DMS153 (cell line): ENCODE results near the gene CLHC1.

Experiments
- DNase-seq: peaks from one replicate; lab custom pipeline; 2025; lab: John Stamatoyannopoulos, UW

CLHC1 gene

DNA sequence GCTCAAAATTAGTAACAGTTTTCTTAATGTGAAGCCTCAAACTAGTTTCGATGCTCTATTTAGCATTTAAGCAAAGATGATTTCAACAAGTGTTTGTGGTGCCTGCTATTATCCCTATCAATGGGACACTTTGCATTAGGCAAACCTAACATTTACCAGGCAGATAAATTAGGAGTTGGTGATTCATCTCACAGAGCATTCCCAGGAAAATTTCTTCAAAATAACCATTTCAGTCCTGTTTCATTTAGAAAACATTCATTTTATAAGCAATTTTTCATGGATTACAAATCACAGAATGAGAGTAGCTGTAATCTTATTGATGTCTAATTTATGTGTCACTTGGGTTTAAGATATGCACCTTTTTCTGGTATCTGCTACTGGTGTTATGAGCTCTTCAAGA is 62.7 kb downstream of the CLHC1 start:
- DNase-seq, result no peak

DNA sequence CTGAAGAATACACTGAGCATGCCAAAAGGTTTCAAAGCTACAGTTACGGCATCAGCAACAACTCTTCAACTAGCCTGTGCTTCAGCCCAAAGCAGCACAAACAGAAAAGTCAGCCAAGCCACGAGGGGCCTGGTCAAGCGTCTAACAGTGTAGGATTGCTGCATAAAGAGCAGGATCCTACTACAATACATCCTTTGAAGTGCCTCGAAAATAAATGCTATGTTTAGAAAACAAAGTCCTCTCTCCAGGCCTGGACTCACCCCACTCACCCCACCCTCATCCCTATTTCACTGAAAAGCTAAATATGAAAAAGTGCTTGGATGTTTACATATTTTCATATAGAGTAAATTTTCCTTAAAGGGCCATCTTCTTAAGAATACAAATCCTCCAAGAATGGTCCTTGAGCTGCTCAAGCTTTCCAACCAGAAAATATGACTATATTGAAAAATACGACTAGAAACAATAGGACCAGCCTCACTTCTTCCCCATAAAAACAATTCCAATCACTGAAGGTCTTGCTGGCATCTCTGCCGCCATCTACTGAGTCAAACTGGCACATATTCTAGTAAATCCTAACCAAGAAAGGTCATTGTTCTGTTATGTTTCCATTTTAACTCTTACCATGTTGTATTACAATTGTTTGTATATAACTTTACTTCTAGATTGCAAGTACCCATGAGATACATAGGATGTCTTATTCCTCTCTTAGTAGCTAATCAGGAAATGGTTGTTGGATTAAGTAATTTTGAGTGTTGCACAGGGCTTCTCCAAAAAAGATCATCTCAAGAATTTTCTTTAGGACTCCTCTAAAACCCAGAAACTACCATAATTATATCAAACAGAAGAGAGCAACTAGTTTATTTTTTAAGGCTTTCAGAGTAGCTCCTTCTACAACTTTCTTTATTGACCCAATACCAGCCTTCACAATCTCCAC is 63.6 kb downstream of the CLHC1 start:
- DNase-seq, result peak; percentile 44

DNA sequence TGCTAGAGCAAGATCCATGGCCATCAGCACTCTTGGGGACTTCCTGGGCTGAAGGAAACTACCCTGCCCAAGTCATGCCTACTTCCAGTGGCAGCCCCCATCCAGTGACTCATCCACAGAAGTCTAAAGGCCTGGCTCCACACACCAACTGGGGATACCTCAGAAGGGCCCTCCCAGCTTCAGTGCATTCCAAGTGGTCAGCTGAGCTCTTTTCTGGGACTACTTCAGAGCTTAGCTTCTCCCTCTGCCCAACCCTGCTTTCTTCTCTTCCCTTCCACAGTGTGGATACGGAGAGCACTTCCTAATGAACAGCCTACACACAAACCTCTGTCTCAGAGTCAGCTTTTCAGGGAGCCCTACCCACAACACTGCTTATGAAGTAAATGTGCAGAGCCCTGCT is 66.5 kb downstream of the CLHC1 start:
- DNase-seq, result no peak

DNA sequence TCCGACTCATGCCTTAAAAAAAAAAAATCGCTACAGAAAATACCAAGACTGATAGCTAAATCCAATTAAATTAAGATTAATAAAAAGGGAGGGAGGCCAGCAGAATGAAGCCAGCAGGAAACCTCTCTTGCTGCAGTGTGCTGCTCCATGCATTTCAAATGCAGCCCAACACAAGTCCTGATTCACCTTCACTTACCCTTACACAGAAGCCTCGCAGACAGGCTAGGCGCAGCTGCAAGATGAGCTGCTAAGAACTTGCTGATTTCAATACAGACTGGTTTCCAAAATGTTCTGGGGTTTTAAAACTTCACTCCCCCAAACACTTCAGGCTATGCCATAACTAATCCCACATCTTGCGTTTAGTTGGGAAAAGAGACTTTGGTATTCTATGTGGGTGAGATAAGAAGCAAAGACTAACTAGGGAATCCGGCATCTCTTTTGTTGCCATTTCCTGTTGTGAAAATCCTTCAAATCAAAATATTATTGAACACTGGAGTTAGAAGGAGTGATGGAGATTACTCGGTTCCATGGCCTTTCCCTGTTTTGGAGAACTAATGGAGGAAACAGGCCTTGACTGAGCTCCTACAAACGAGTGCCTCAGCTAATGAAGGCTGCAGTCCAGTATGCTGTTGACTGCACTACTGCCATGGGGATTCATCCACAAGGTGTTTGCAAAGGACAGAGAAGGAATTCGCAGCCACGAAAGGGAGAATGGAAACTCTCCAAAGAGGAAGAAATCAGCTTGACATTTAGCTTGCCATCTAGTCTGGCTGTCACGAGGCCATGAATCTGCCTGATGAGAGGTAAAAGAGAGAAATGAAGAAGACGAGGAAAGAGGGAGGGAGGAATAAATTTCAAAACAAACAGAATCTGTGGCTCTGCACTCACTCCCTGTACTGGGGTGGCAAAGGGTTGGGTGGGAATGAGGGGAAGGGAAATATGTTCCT is 67.3 kb downstream of the CLHC1 start:
- DNase-seq, result no peak

DNA sequence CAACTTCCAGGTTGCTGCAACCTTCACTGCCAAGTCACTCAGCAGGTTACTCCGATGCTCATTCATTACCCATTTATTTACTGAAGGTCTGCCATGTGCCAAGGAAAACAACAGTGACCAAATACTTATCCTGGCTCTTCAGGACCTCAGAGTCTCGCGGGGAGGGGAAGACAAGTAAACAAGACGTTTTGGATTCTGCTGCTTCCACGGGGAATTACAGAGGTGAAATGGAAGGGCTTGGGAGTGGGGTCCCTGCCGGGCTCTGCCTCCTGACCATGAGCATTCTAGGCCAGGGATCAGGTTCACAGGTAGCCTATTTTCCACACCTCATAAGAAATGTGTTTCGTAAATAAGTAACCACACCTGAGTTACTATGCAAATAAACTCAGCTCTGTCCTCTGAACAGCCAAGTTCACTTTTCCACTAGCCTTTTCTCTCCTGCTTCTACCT is 68.1 kb downstream of the CLHC1 start:
- DNase-seq, result peak; percentile 29

DNA sequence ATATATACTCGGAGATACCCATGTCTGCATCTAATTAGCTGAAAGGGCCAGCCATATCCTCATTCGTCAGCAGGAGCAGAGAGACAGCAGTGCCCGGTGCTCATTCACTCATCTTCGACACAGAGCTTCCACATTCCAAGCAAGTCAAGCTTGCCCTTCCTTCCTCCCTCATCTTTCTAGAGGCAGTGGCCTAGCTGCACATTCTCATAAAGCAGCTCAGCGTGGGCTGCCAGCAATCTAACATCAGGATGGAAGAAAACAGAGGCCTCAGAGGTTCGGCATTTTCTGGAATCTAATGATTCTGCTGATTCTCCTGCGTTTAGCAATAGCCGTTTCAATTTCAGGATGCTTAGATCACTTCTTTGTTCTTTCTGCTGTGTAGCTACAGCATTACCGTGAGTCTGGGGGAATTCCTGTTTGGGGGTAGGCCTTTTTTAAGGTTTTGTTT is 68.8 kb downstream of the CLHC1 start:
- no peak for DNase-seq

DNA sequence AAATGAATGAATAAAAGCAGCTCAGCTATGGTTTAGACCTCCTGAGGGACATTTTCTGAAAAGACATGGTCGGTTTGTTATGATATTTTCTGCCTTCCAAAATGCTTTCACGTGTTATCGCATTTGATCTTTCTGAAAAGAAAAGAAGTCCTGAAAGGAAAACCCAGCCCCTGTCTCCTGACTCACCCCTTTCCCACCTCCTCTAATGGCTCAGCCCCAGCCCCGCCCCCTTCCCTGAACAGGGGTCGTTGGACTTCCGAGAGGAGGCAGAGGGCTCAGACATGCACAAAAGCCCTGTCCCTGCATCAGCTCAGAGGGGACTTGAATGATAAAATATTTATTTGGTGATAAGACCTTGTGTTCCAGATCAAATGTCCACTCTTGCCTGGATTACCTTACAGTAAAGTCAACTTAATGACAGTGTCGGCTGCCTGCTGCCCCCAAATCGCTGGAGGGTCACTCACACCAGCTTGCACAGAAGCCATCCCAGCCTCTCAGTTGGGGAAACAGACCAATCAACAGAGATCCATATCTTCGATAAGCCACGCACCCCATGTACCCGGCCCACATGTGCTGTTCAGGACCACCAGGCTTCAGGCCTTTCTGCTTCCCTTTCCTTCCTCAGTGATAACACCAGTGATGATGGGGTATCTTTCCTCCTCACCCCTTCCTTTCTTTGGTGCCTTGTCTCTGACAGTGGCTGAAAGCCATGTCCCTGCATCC is 69.6 kb downstream of the CLHC1 start:
- no peak for DNase-seq

DNA sequence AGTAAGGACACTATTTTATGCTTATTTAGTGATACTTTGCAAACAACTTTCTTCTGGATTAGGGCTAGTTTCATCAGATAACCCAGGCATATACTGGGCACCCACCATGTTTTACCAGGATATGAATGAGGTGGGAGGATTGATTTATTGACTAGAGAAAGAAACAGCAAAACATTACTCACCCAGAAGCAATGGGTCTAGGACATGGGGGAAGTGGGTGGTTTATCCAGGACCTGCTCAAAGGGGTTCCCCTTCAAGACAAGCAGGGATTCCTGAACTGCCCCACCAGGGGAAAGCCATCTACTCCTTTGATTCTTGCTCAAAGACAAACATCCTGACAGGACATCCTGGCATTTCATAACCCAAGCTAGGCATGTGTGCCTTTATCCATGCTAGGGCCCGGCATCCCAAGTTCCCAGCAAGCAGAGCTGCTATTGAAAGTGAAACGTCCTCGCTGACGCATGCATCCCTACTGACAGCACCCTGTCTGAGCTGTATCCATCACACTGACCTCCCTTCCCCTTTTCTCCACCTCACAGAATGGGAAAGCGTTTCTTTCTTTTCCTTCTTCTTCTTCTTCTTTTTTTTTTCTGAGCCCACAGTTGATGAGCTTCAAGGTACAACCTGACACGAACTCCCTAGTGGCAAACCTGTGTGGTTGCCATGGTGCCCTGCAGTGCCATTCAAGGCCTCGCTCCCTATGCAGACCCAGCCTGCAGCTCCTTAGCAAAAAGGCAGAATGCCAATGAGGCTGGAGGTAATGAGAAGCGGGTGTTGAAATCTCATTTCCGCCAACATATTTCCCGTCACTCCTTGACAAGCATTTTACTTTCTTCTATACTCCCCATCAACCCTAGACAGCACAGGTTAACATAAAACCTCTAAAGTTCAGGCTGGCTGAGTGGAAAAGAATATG is 70.5 kb downstream of the CLHC1 start:
- no peak for DNase-seq

DNA sequence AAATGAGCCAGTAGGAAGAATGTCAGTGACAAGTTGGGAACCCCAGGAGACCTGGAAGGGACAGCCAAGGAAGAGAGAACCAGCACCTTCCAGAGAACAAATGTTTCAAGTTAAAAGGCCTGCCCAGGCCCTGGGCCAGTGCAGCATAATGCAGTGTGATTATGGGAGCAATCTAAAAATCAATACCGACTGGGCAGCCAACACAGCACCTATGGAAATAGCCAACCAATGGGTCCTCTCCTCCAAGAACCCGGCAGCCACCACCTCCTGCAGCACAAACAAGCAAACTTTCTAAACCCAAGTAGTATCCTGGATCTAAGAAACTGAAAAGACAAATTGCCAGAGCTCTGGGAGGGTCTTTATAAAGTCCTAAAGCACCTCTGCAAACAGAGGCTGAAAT is 71.7 kb downstream of the CLHC1 start:
- no peak for DNase-seq

DNA sequence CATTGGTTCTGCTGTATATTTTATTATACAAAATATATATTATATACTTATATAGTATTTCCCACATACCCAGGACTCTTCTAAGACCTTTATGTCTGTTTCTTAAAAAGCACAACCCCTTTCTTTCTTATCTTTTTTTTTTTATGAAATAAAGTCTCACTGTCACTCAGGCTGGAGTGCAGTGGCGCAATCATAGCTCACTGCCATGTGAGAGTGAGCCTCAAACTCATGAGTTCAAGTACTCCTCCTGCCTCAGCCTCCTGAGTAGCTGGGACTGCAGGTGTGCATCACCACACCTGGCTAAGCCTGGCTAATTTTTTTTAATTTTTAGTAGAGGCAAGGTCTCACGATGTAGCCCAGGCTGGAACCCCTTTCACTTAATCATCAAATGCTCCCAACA is 72.3 kb downstream of the CLHC1 start:
- DNase-seq, result no peak

DNA sequence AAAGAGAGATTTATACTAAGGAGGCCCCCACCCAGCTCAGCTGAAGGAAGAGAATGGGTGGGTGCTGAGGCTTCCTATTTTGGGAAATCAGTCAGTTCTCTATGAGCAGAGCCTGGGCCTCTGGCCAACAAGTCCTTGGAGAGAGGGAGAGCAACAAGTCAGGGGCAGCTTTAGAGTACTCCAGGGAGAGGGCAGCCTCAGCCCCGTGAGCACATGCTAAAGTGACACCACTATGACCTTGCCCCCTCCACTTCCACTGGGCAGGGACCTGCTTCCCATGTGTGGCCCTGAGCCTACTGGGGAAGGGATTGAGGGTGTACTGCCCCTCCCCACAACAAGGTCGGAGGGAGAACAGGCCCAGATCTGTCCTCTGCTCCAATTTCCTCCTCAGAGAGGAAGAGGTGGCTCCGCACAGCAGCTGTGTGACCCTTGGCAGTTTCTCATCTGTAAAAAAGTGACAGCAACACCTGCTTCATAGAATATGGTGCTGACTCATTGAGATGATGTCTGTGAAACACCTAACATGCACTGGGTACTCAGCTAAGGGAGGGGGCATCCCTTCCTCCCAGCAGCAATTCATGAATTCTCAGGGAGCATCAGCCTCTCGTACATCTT is 72.9 kb downstream of the CLHC1 start:
- peak; percentile 55 for DNase-seq

DNA sequence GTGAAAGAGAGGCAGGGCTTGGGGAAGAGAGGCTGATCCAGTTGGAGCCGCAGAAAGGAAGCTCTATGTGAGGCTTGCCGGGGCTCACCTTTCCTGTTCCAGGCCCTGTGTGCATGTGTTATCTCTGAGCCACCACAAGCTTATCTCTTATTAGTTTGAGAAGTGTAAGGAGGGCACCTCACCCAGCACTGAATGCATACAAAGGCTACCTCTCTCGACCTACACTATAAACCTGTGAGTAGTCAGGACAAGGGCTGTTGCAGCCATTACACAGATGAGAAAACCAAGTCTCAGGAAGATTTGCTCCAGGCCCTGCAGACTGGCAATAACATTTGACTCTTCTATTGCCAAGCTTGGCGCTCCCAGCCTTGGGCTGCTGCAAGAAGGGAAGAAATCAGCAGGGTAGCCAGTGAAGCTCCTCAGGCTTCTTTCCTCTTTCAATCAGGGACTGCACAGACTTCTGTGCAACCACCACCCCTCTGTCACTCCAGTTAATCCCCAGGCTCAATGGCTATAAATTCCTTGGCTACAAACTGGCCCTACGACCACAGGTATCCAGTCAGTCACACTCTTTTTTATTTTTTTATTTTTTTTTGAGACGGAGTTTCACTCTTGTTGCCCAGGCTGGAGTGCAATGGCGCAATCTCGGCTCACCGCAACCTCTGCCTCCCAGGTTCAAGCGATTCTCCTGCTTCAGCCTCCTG is 73.8 kb downstream of the CLHC1 start:
- DNase-seq, result no peak

DNA sequence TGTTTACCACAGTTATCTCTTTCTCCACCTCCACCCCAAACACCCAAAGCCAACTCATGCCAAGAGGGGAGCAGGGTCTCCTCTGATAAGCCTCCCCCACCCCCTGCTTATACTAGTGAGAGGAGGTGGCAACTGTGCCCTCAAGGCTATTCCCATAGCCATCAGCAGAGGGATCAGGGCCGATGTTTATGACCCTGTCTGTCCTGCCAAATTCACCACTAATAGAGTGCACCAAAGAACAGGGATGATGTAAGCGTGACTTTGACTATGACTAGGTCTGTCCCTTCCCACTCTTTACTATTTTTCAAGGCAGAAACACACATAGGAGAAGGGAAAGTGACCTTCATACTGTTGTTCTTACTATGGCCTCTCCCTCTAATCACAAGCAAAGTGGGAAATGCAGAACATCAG is 74.6 kb downstream of the CLHC1 start:
- DNase-seq, result peak; percentile 18

DNA sequence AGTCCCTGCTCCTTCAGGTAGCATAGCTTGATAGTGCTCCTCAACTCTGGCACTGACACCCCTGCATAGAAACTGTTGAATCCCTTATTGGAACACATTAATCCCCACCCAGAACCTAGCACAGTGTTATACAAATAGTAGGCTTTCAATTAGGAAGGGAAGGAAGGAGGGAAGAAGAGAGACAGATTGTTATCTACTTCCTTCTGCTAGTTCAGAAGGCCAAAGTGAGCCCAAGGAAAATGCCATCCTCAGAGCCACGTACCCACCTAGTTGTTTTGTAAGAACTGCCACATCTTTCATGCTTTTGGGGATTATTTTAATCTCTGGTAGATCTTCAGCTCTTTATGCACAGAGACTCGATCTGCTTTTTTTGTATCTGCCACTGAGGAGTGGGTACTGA is 75.1 kb downstream of the CLHC1 start:
- no peak for DNase-seq

DNA sequence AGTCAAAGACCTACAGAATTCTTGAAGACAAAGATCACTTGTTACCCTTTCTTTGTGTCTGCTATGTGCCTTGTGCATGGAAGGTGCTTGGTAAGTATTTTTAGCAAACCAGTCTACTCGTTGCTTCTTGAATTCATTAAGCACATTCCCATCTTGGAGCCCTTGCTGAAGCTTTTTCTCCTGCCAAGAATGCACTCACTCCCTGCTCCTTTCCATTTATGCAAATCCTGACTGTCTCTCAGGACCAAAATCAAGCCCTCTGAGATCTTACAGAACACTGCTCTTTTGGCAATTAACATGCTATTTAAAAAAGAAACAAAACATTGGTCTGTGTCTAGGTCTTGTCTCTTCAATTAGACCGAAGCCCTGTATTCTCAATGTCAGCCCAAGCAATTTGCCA is 75.8 kb downstream of the CLHC1 start:
- DNase-seq, result no peak

DNA sequence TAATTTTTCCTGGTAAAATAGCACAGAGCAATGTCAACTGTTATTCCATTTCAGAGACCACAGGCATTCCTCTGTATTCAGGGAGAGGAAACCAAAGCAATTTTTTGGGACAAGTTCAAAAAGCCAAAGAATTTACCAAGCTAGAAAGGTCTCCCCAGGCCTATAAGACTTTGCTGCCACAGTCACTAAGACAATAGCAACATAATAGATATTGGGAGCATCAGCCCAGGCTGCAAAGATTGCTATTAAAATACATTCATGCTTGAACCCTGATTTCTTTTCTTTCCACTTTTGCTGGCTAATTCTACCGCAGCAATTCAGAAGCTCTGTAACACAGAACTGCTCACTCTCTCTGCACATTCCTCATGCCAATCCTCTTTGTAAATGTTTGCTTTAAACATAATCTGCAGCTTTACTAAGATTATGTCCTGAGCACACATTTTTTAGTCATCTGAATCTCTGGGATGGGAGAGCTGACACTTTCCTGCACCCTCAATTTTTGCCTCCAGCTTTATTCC is 76.3 kb downstream of the CLHC1 start:
- DNase-seq, result no peak

DNA sequence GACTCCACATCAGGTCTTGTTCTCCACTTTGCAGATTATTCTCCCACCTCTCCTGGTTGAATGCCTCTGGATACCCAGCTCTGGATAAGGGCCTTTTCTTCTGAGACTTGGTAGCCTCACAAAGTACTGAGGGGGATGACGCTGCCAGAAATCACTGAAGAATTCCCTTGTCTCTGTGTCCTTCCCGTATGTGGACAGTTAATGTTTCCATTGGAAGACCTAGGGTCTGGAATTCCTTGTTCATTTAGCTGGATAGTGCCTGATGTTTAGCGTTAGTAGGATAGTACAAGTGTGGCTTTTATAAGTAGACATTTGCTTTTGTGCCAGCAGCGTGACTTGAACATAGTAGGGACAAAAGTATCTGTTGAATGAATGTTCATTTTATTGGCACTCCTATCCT is 76.9 kb downstream of the CLHC1 start:
- DNase-seq, result no peak

DNA sequence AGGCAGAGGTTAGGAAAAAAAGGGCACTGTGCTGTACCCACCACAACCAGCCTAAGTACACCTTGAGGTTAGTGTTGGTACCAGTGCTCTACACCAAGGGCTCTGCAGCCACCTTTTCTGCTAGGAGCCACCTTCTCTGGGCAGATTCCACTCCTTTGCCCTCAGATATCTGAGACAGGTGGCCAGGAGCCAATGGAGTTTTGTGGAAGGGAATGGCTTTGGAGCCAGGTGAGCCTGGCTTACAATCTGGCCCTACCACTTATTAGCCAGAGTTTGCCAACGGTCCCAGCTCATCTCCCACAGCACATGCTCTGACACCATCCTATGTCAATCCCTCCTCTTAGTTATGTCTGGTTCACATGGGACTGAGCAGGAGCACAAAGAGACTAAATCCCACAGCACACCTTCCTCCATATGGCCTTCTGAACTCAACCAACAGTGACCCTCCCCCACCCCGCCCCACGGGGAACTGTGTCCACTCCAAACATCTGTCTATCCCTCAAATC is 77.5 kb downstream of the CLHC1 start:
- DNase-seq, result no peak

DNA sequence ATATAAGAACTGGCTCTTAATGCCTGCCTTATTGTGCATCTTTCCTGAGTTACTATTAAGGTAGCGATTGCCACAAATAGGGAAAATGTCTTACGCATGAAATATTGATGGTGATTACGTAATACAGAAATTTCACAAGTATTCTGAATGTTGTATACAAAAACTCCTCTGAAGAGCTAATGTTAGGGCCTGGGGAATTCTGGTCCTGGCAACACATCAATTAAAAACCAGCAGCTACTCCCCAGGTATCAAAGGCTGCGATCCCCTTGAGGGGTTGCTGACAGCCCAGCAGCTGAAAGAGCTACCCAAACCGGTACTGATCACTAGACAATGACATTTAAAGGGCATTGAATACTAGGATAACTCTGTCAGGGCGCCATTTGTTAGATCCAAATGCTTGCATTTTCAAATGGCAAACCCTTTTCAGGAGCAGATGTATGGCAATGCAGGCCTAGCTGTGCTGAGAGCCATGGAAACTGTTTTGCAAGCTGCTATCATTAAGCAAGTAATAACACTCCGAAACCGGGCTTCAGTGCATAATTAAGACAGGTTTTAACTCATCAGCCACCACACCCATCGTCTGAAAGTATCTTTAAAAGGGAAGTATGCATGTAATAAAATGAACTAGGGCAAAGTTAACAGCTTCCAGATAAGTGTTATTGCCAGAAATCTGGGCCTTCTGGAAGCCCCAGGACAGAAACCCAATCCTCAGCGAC is 78.4 kb downstream of the CLHC1 start:
- no peak for DNase-seq
